PC-3 (cell line): ENCODE data around the gene CNIH2. TPM values are rescaled to one million over a fixed set of nuclear protein-coding genes. Genes with fewer than 3 reads are reported as not detected.

ENCODE experiments used
- ATAC-seq: fragments of 200-7000 bp; cut with Tn5 transposase; 2 replicates; pipeline ENCODE4 v1.9.1; 2020; ENCODE audit warnings: mild to moderate bottlenecking, moderate library complexity
- BruUV-seq: library from RNA; stranded (reverse); fragments of 400-500 nt; replicated peaks from 2 replicates; lab custom pipeline; 2021; lab: Mats Ljungman, UMichigan
- CTCF ChIA-PET: fragments of 300-600 bp; sonication (Branson Sonifier 250); formaldehyde crosslinking; loops from one replicate; lab custom pipeline; 2022; ENCODE audit warnings: antibody characterized with exemption; lab: Charles Lee
- POLR2A ChIA-PET: fragments of 300-600 bp; sonication (Branson Sonifier 250); formaldehyde crosslinking; loops from one replicate; lab custom pipeline; 2022; ENCODE audit warnings: antibody characterized with exemption; ENCODE audit not compliant: unreplicated experiment; lab: Charles Lee
- DNase-seq: peaks from one replicate; pipeline ENCODE4 v3.0.0-alpha.2; 2015
- H2AFZ ChIP-seq: fragments of 300-600 bp; sonication (generic); 2 replicates; pipeline ENCODE4 v1.6.0; 2016; ENCODE audit warnings: antibody characterized with exemption, low read length
- H3F3A ChIP-seq: fragments of 300-600 bp; sonication (generic); one replicate; pipeline ENCODE4 v1.6.0; 2017; ENCODE audit warnings: antibody characterized with exemption, low read length, control low read depth, mild to moderate bottlenecking; ENCODE audit not compliant: unreplicated experiment
- H3K27ac ChIP-seq: fragments of 300-600 bp; sonication (generic); 2 replicates; pipeline ENCODE4 v1.5.1; 2016; ENCODE audit warnings: mild to moderate bottlenecking, low read length
- H3K27me3 ChIP-seq: fragments of 300-600 bp; sonication (generic); 2 replicates; pipeline ENCODE4 v1.6.1; 2016; ENCODE audit warnings: low read length, mixed read lengths
- H3K36me3 ChIP-seq: fragments of 300-600 bp; sonication (generic); 2 replicates; pipeline ENCODE4 v1.6.1; 2016; ENCODE audit warnings: low read depth, mixed run types, low read length, mixed read lengths
- H3K4me1 ChIP-seq: fragments of 300-600 bp; sonication (generic); 2 replicates; pipeline ENCODE4 v1.5.1; 2016; ENCODE audit warnings: low read length; ENCODE audit not compliant: insufficient read depth
- H3K4me2 ChIP-seq: fragments of 300-600 bp; sonication (generic); 2 replicates; pipeline ENCODE4 v1.6.0; 2016; ENCODE audit warnings: low read length
- H3K4me3 ChIP-seq: fragments of 300-600 bp; sonication (generic); 2 replicates; pipeline ENCODE4 v1.5.1; 2016; ENCODE audit warnings: mild to moderate bottlenecking, low read length, mixed read lengths
- H3K79me2 ChIP-seq: fragments of 300-600 bp; sonication (generic); 2 replicates; pipeline ENCODE4 v1.6.1; 2017; ENCODE audit warnings: low read length, mixed read lengths
- H3K9ac ChIP-seq: fragments of 300-600 bp; sonication (generic); 2 replicates; pipeline ENCODE4 v1.6.0; 2016; ENCODE audit warnings: mild to moderate bottlenecking, low read length
- H3K9me2 ChIP-seq: fragments of 300-600 bp; sonication (generic); replicated peaks from 2 replicates; pipeline ENCODE4 v1.6.1; 2016; ENCODE audit warnings: mixed run types, low read length, mixed read lengths
- H3K9me3 ChIP-seq: fragments of 300-600 bp; sonication (generic); 2 replicates; pipeline ENCODE4 v1.6.1; 2016; ENCODE audit warnings: low read length, mixed read lengths
- H4K20me1 ChIP-seq: fragments of 300-600 bp; sonication (generic); 2 replicates; pipeline ENCODE4 v1.6.1; 2016; ENCODE audit warnings: low read length, mixed read lengths
- CTCF ChIP-seq: fragments of 300-600 bp; sonication (generic); conservative IDR thresholded peaks from 2 replicates; pipeline ENCODE4 v1.5.1; 2017; ENCODE audit warnings: antibody characterized with exemption, low read depth, mild to moderate bottlenecking, low read length
- EZH2 ChIP-seq: fragments of 300-600 bp; sonication (generic); IDR thresholded peaks from one replicate; pipeline ENCODE4 v1.6.1; 2017; ENCODE audit warnings: antibody characterized with exemption, mild to moderate bottlenecking, low read length; ENCODE audit not compliant: unreplicated experiment
- EZH2phosphoT487 ChIP-seq: fragments of 300-600 bp; sonication (generic); IDR thresholded peaks from 2 replicates; pipeline ENCODE4 v1.6.1; 2018; ENCODE audit warnings: mild to moderate bottlenecking, antibody characterized with exemption, low read length, borderline replicate concordance
- intact Hi-C: fragments of 100-400 bp; cut with micrococcal nuclease; formaldehyde crosslinking; loops from 2 replicates; pipeline ENCODE4 v1.9.0; 2023
- total RNA-seq: library from RNA; depleted of rRNA; stranded (reverse); fragments of >200 nt; gene quantifications from 2 replicates; pipeline ENCODE4 v1.2.3, GENCODE V29; 2014

CNIH2 gene
- total RNA-seq, 1 experiment from 2014 or later, result 2.2 TPM

- no peaks in the 10 kb centered on the region for H4K20me1 ChIP-seq
- no peaks in the 10 kb centered on the region for H3F3A ChIP-seq
- ATAC-seq (no peak), DNase-seq (no peak)
- H3K9ac ChIP-seq, result no peak overlapping the region
- no TSS peak for BruUV-seq
- ChIA-PET POLR2A (no interaction called here), CTCF (no interaction called here)
- no peaks in the 10 kb centered on the region for H3K9me2 ChIP-seq
- intact Hi-C loops, result no loop called here
- no peaks in the 10 kb centered on the region for H3K9me3 ChIP-seq
- peaks cover 7% of the 10 kb centered on the region for H3K4me1 ChIP-seq
- H3K79me2 ChIP-seq, result no peaks in the 10 kb centered on the region
- TF ChIP-seq CTCF, result no peak
- no peak for TF ChIP-seq EZH2phosphoT487
- TF ChIP-seq EZH2, result no peak
- no peaks in the 10 kb centered on the region for H3K27me3 ChIP-seq
- no peaks in the 10 kb centered on the region; the same call in 1 of the 2 replicates for H3K36me3 ChIP-seq
- no peak overlapping the region for H3K4me3 ChIP-seq
- H3K27ac ChIP-seq, result no peak overlapping the region
- H2AFZ ChIP-seq, result no peak overlapping the region
- no peak overlapping the region for H3K4me2 ChIP-seq
Observed at GRCh38 chr11:66230156-66230555, 47.8 kb upstream of the CNIH2 start.

GRCh38 chr11:66230978-66231377, 47.0 kb upstream of the CNIH2 start:
- Histone ChIP-seq H3K27ac (no peak overlapping the region), H4K20me1 (no peaks in the 10 kb centered on the region), H3K27me3 (no peaks in the 10 kb centered on the region), H3K9me2 (no peaks in the 10 kb centered on the region), H3K9me3 (no peaks in the 10 kb centered on the region), H3K79me2 (no peaks in the 10 kb centered on the region), H2AFZ (no peak overlapping the region), H3K9ac (no peak overlapping the region), H3K4me1 (peaks cover 7% of the 10 kb centered on the region), H3K4me3 (no peak overlapping the region), H3K4me2 (no peak overlapping the region), H3K36me3 (no peaks in the 10 kb centered on the region; the same call in 1 of the 2 replicates), H3F3A (no peaks in the 10 kb centered on the region)
- TF ChIP-seq CTCF, result no peak
- no peak for TF ChIP-seq EZH2
- TF ChIP-seq EZH2phosphoT487, result no peak
- no TSS peak for BruUV-seq
- ChIA-PET POLR2A (no interaction called here), CTCF (no interaction called here)
- intact Hi-C loops, result no loop called here
- ATAC-seq (no peak), DNase-seq (no peak)

- CTCF ChIA-PET, result no interaction called here
- no peak overlapping the region for H3K27ac ChIP-seq
- no peaks in the 10 kb centered on the region for H3F3A ChIP-seq
- no peaks in the 10 kb centered on the region for H4K20me1 ChIP-seq
- H3K4me2 ChIP-seq, result no peak overlapping the region
- DNase-seq (no peak), ATAC-seq (no peak)
- TF ChIP-seq CTCF (no peak), EZH2phosphoT487 (no peak), EZH2 (no peak)
- H3K4me1 ChIP-seq, result peaks cover 1% of the 10 kb centered on the region; the same call in 1 of the 2 replicates
- no peaks in the 10 kb centered on the region; the same call in 1 of the 2 replicates for H3K36me3 ChIP-seq
- no peak overlapping the region for H3K9ac ChIP-seq
- no peaks in the 10 kb centered on the region for H3K9me2 ChIP-seq
- no peaks in the 10 kb centered on the region for H3K27me3 ChIP-seq
- H2AFZ ChIP-seq, result no peak overlapping the region
- no TSS peak for BruUV-seq
- intact Hi-C loops, result no loop called here
- H3K9me3 ChIP-seq, result no peaks in the 10 kb centered on the region
- H3K79me2 ChIP-seq, result no peaks in the 10 kb centered on the region
- no peak overlapping the region for H3K4me3 ChIP-seq
- POLR2A ChIA-PET, result no interaction called here
Observed at GRCh38 chr11:66231561-66231960, 46.4 kb upstream of the CNIH2 start.
